Lung (tissue), 16 donors: ENCODE data around the gene CHM. TPM values are rescaled to one million over a fixed set of nuclear protein-coding genes. Genes with fewer than 3 reads are reported as not detected.

Experiments
- ATAC-seq: fragments of 200-7000 bp; cut with Tn5 transposase; one replicate; pipeline ENCODE4 v1.9.1; 2020; ENCODE audit warnings: moderate number of reproducible peaks; ENCODE audit not compliant: insufficient read depth, low FRiP score
- DNase-seq, 3 donors: peaks; one replicate each; pipeline ENCODE4 v3.0.0-alpha.2; 2013 to 2017
- H3K27ac ChIP-seq, 2 donors: one replicate each; pipeline ENCODE4 v1.5.1; 2013; ENCODE audit warnings: mild to moderate bottlenecking in 2 of 2, moderate library complexity in 2 of 2, control low read depth in 1 of 2, inconsistent platforms in 1 of 2, low read depth in 1 of 2, low read length in 1 of 2
- H3K27me3 ChIP-seq, 3 donors: one replicate each; pipeline ENCODE4 v1.5.1; 2013; ENCODE audit warnings: low read length in 2 of 3; ENCODE audit not compliant: control insufficient read depth in 3 of 3, insufficient read depth in 3 of 3
- H3K36me3 ChIP-seq, 4 donors: one replicate each; pipeline ENCODE4 v1.5.1; 2013; ENCODE audit warnings: low read length in 4 of 4, mild to moderate bottlenecking in 1 of 4, moderate library complexity in 1 of 4; ENCODE audit not compliant: control insufficient read depth in 4 of 4, insufficient read depth in 4 of 4
- H3K4me1 ChIP-seq, 5 donors: one replicate each; pipeline ENCODE4 v1.5.1; 2013; ENCODE audit warnings: low read length in 5 of 5, mild to moderate bottlenecking in 2 of 5, moderate library complexity in 1 of 5; ENCODE audit not compliant: control insufficient read depth in 5 of 5, insufficient read depth in 5 of 5
- H3K4me3 ChIP-seq: one replicate; pipeline ENCODE4 v1.5.1; 2013; ENCODE audit warnings: mild to moderate bottlenecking, control low read depth, moderate library complexity
- H3K9ac ChIP-seq, 2 donors: one replicate each; pipeline ENCODE4 v1.5.1; 2013; ENCODE audit warnings: low read length in 2 of 2, control low read depth in 1 of 2; ENCODE audit not compliant: insufficient read depth in 1 of 2
- H3K9me3 ChIP-seq, 4 donors: one replicate each; pipeline ENCODE4 v1.5.1; 2013; ENCODE audit warnings: low read length in 3 of 4, mild to moderate bottlenecking in 1 of 4, moderate library complexity in 1 of 4; ENCODE audit not compliant: control insufficient read depth in 4 of 4, insufficient read depth in 3 of 4
- CTCF ChIP-seq: IDR thresholded peaks from 2 replicates; pipeline ENCODE4 v1.5.1; 2012; ENCODE audit warnings: mild to moderate bottlenecking; ENCODE audit errors: control extremely low read depth, extremely low read depth
- WGBS, 2 donors: extraction: QIAGEN DNeasy Blood & Tissue Kit; methylation state at CpG; one replicate each; pipeline ENCODE4 v1.1.7; 2013; 5-methylcytosine and 5-hydroxymethylcytosine counted together
- long read RNA-seq, 5 donors: transcript quantifications; one replicate each; lab custom pipeline, GENCODE V29; 2026
- polyA plus RNA-seq, 2 donors: library from polyadenylated mRNA; stranded (reverse); fragments of 200-250 nt; gene quantifications; one replicate each; pipeline ENCODE4 v1.2.1, GENCODE V29; 2013
- total RNA-seq, 2 donors: library from RNA; depleted of rRNA in 1 of 2; stranded (reverse); fragments of >200 nt in 1 of 2; gene quantifications; one replicate each; pipeline ENCODE4 v1.2.1, GENCODE V29; 2014 to 2021
- donor health status: control.
- donor health status: control.
- donor health status: Bipolar disorder and iron deficiency.
- donor health status: healthy.
- donor health status: DM: yes; HTN: yes; CAD: no.

The CHM gene
- total RNA-seq (10 to 100 TPM; 13.7 to 44.8 TPM), polyA plus RNA-seq (10 to 100 TPM in 1 of 2 donors, 1 to 10 TPM in 1; 9.2 to 10.4 TPM)
- long read RNA-seq, donor 1 = 0 reads
- long read RNA-seq, donor 2 = 0 reads
- long read RNA-seq, donor 3, full-length matches to known transcripts = 1 of 1 reads
- long read RNA-seq, donor 3, partial matches to known transcripts = 0 of 1 reads
- long read RNA-seq, donor 3, other reads (novel, unspliced or antisense) = 0 of 1 reads
- long read RNA-seq, donor 4 = 0 reads
- long read RNA-seq, donor 5, full-length matches to known transcripts = 1 of 1 reads
- long read RNA-seq, donor 5, partial matches to known transcripts = 0 of 1 reads
- long read RNA-seq, donor 5, other reads (novel, unspliced or antisense) = 0 of 1 reads

GRCh38 chrX:86047174-86047935 is at the start of gene CHM:
Gene CHM, minus strand, starts transcription at chrX:86047558. Its CDS starts 26 bp downstream, at chrX:86047532.
- WGBS, 2 donors = 3 to 21% methylated on average over 25 of the region's 25 CpGs
- TF ChIP-seq CTCF = no peak

GRCh38 chrX:86078650-86079049 is 31.3 kb upstream of the CHM start:
- no peaks in the 10 kb centered on the region for H3K27me3 ChIP-seq
- TF ChIP-seq CTCF = no peak
- no peak for DNase-seq
- no peak overlapping the region for H3K9ac ChIP-seq
- H3K36me3 ChIP-seq = no peaks in the 10 kb centered on the region
- no peaks in the 10 kb centered on the region for H3K9me3 ChIP-seq
- no peak for ATAC-seq
- no peak overlapping the region for H3K27ac ChIP-seq
- no peak overlapping the region for H3K4me3 ChIP-seq
- WGBS, 2 donors = 47 to 53% methylated on average over 5 of the region's 5 CpGs
- no peaks in the 10 kb centered on the region for H3K4me1 ChIP-seq

More at GRCh38 chrX:86047174-86047935, at the start of gene CHM:
- ATAC-seq (peak; percentile 93), DNase-seq (peak; percentile 81 to 95 (median 93))
- Histone ChIP-seq H3K4me1 (peaks cover 0 to 10% (median 0%) of the 10 kb centered on the region in 5 donors), H3K27ac (peak within 1 kb of the TSS; percentile 54 to 91), H3K36me3 (no peaks in the 10 kb centered on the region), H3K9me3 (no peaks in the 10 kb centered on the region), H3K27me3 (no peaks in the 10 kb centered on the region), H3K9ac (peak within 1 kb of the TSS; percentile 16 to 80), H3K4me3 (peak within 1 kb of the TSS; percentile 48)

GRCh38 chrX:86066998-86067397 is 19.6 kb upstream of the CHM start:
- no peak for DNase-seq
- 72 to 80% methylated on average over 4 of the region's 4 CpGs for WGBS, 2 donors
- no peaks in the 10 kb centered on the region for H3K4me1 ChIP-seq

More at GRCh38 chrX:86066998-86067397, 19.6 kb upstream of the CHM start:
- Histone ChIP-seq H3K9me3 (no peaks in the 10 kb centered on the region), H3K36me3 (no peaks in the 10 kb centered on the region), H3K4me3 (no peak overlapping the region), H3K27me3 (no peaks in the 10 kb centered on the region), H3K9ac (no peak overlapping the region), H3K27ac (no peak overlapping the region)
- ATAC-seq = no peak
- TF ChIP-seq CTCF = no peak
